ENCODE results near the gene FAM78A. TPM values are rescaled to one million over a fixed set of nuclear protein-coding genes. Genes with fewer than 3 reads are reported as not detected.

The FAM78A gene
- polyA plus RNA-seq, 1 donor from 2014 or later = 0.47 TPM

GRCh38 chr9:131304676-131305355 is 28.5 kb upstream of the FAM78A start:
- Histone ChIP-seq H3K4me3 (ENCODE audit: low read length) (no peak overlapping the region), H3K79me2 (replicated peaks; ENCODE audit: insufficient read depth, low read length) (no peaks in the 10 kb centered on the region), H3K36me3 (ENCODE audit: insufficient read depth, low read length) (no peaks in the 10 kb centered on the region), H4K20me1 (ENCODE audit: insufficient read depth) (no peaks in the 10 kb centered on the region), H2AFZ (ENCODE audit: low read depth, low read length) (no peak overlapping the region), H3K27ac (ENCODE audit: low read length) (no peak overlapping the region), H3F3A (ENCODE audit: insufficient read depth, low read length, poor library complexity, severe bottlenecking) (no peaks in the 10 kb centered on the region), H3K27me3 (ENCODE audit: insufficient read depth, low read depth, low read length) (no peaks in the 10 kb centered on the region), H3K9me2 (ENCODE audit: insufficient read depth, low read length) (no peaks in the 10 kb centered on the region), H3K9me3 (ENCODE audit: low read length) (no peaks in the 10 kb centered on the region), H3K4me2 (ENCODE audit: low read length) (no peak overlapping the region), H3K9ac (ENCODE audit: low read length) (no peak overlapping the region)
- TF ChIP-seq EZH2 (IDR thresholded peaks at IDR 0.05; ENCODE audit: borderline replicate concordance, insufficient read depth, low read length, poor library complexity, severe bottlenecking) = no peak
- no peak for TF ChIP-seq REST (IDR thresholded peaks at IDR 0.05; ENCODE audit: borderline replicate concordance)
- TF ChIP-seq EP300 (conservative IDR thresholded peaks at IDR 0.05; ENCODE audit: poor library complexity, severe bottlenecking) = no peak
- no peak for TF ChIP-seq CTCF (IDR thresholded peaks at IDR 0.05; ENCODE audit: poor library complexity, severe bottlenecking)
- TF ChIP-seq RAD21 (conservative IDR thresholded peaks at IDR 0.05) = no peak

- no peak overlapping the region for H3K9ac ChIP-seq (ENCODE audit: low read length)
- TF ChIP-seq POLR2AphosphoS5 (IDR thresholded peaks at IDR 0.05) (no peak), CTCF (IDR thresholded peaks at IDR 0.05; ENCODE audit: poor library complexity, severe bottlenecking) (no peak), REST (IDR thresholded peaks at IDR 0.05; ENCODE audit: borderline replicate concordance) (no peak), SMC3 (conservative IDR thresholded peaks at IDR 0.05; ENCODE audit: poor library complexity) (no peak), EP300 (conservative IDR thresholded peaks at IDR 0.05; ENCODE audit: poor library complexity, severe bottlenecking) (no peak), EZH2 (IDR thresholded peaks at IDR 0.05; ENCODE audit: borderline replicate concordance, insufficient read depth, low read length, poor library complexity, severe bottlenecking) (no peak), TAF1 (IDR thresholded peaks at IDR 0.05; ENCODE audit: low read depth) (no peak), MXI1 (conservative IDR thresholded peaks at IDR 0.05; ENCODE audit: poor library complexity, severe bottlenecking) (no peak), RAD21 (conservative IDR thresholded peaks at IDR 0.05) (no peak)
- H3K79me2 ChIP-seq (replicated peaks; ENCODE audit: insufficient read depth, low read length) = no peaks in the 10 kb centered on the region
- no peaks in the 10 kb centered on the region for H3K9me3 ChIP-seq (ENCODE audit: low read length)
- no peaks in the 10 kb centered on the region for H3F3A ChIP-seq (ENCODE audit: insufficient read depth, low read length, poor library complexity, severe bottlenecking)
- H2AFZ ChIP-seq (ENCODE audit: low read depth, low read length) = no peak overlapping the region
- no peak overlapping the region for H3K27ac ChIP-seq (ENCODE audit: low read length)
- H3K4me2 ChIP-seq (ENCODE audit: low read length) = no peak overlapping the region
- H3K27me3 ChIP-seq (ENCODE audit: insufficient read depth, low read depth, low read length) = no peaks in the 10 kb centered on the region
- no peaks in the 10 kb centered on the region for H3K36me3 ChIP-seq (ENCODE audit: insufficient read depth, low read length)
- H3K4me3 ChIP-seq (ENCODE audit: low read length) = no peak overlapping the region
- H4K20me1 ChIP-seq (ENCODE audit: insufficient read depth) = no peaks in the 10 kb centered on the region
- no peaks in the 10 kb centered on the region for H3K9me2 ChIP-seq (ENCODE audit: insufficient read depth, low read length)
Observed at GRCh38 chr9:131303381-131304321, 27.3 kb upstream of the FAM78A start.
